K562 (cell line): Measurements from ENCODE around the gene SLC38A11. TPM values are rescaled to one million over a fixed set of nuclear protein-coding genes. Genes with fewer than 3 reads are reported as not detected.

Source experiments
- ATAC-seq: fragments of 200-7000 bp; cut with Tn5 transposase; 3 replicates; pipeline ENCODE4 v1.9.1; 2020; ENCODE audit warnings: moderate library complexity
- BruUV-seq: library from RNA; stranded (reverse); fragments of 400-500 nt; replicated peaks from 2 replicates; lab custom pipeline; 2021; lab: Mats Ljungman, UMichigan
- CTCF ChIA-PET: fragments of 300-600 bp; formaldehyde crosslinking; extraction: SDS; loops from one replicate; lab custom pipeline; 2021; ENCODE audit warnings: low intra/inter-chr PET ratio; lab: Yijun Ruan, JAX
- POLR2A ChIA-PET: fragments of 300-600, 350-650 bp; sonication (Branson Sonifier 250); formaldehyde crosslinking; extraction: SDS; loops from one replicate; lab custom pipeline; 2021; ENCODE audit warnings: antibody characterized with exemption, inconsistent platforms; lab: Yijun Ruan, JAX
- DNase-seq, 4 experiments: peaks; one replicate each; pipeline versions ENCODE4 v3.0.0 to v3.0.0-alpha.2; 2011 to 2018; ENCODE audit warnings: low spot score in 3 of 4, mixed read lengths in 3 of 4; ENCODE audit errors: extremely low read depth in 1 of 4
- FAIRE-seq: peaks from 2 replicates; lab custom pipeline; 2011; peaks lifted over from hg19 to GRCh38; lab: Jason Lieb, UNC
- H2AFZ ChIP-seq: 2 replicates; pipeline ENCODE4 v1.6.0; 2011; ENCODE audit warnings: low read depth, low read length, control low read depth, inconsistent platforms
- H3K27ac ChIP-seq: fragments of 200-600 bp; 3 replicates; pipeline ENCODE4 v1.8.0; 2011; ENCODE audit warnings: low read depth, mild to moderate bottlenecking, control low read depth, inconsistent platforms, low read length, moderate library complexity, mixed read lengths; ENCODE audit errors: extremely low read depth
- H3K27me3 ChIP-seq, 2 experiments: fragments of 300-600 bp in 1 of 2; 2 replicates in 1 of 2; 3 replicates in 1 of 2; pipeline versions ENCODE4 v1.6.0 to v1.8.0; 2011; ENCODE audit warnings: inconsistent platforms in 2 of 2, low read length in 2 of 2, mild to moderate bottlenecking in 1 of 2, mixed read lengths in 1 of 2, moderate library complexity in 1 of 2; ENCODE audit not compliant: control insufficient read depth in 2 of 2, insufficient read depth in 2 of 2
- H3K36me3 ChIP-seq: fragments of 300-600 bp; 3 replicates; pipeline ENCODE4 v1.8.0; 2011; ENCODE audit warnings: mild to moderate bottlenecking, low read length, inconsistent platforms; ENCODE audit not compliant: control insufficient read depth, insufficient read depth
- H3K4me1 ChIP-seq, 2 experiments: fragments of 200-600 bp in 1 of 2; replicated peaks in 1 of 2; 2 replicates in 1 of 2; 3 replicates in 1 of 2; pipeline versions ENCODE4 v1.5.1 to v1.8.0; 2011; ENCODE audit warnings: inconsistent platforms in 2 of 2, low read length in 2 of 2, mild to moderate bottlenecking in 1 of 2, mixed read lengths in 1 of 2, moderate library complexity in 1 of 2; ENCODE audit not compliant: control insufficient read depth in 2 of 2, insufficient read depth in 2 of 2
- H3K4me2 ChIP-seq: 2 replicates; pipeline ENCODE4 v1.6.1; 2011; ENCODE audit warnings: low read length, control low read depth, inconsistent platforms, mixed read lengths; ENCODE audit not compliant: insufficient read depth
- H3K4me3 ChIP-seq: fragments of 200-600 bp; sonication (generic), shearing (Covaris generic); 2 replicates; pipeline ENCODE4 v1.5.1; 2016; ENCODE audit warnings: control low read depth, inconsistent platforms
- H3K79me2 ChIP-seq: fragments of 200-600 bp; 3 replicates; pipeline ENCODE4 v1.8.0; 2011; ENCODE audit warnings: low read length, inconsistent platforms; ENCODE audit not compliant: control insufficient read depth, insufficient read depth
- H3K9ac ChIP-seq, 2 experiments: 2 replicates each; pipeline versions ENCODE4 v1.6.0 to v1.6.1; 2011; ENCODE audit warnings: low read depth in 2 of 2, low read length in 2 of 2, control low read depth in 1 of 2, inconsistent platforms in 1 of 2, mild to moderate bottlenecking in 1 of 2, mixed read lengths in 1 of 2; ENCODE audit not compliant: insufficient read depth in 1 of 2
- H3K9me1 ChIP-seq: one replicate; pipeline ENCODE4 v1.6.0; 2011; ENCODE audit warnings: inconsistent platforms, mild to moderate bottlenecking, low read length, moderate library complexity; ENCODE audit not compliant: control insufficient read depth, insufficient read depth
- H3K9me3 ChIP-seq: replicated peaks from 2 replicates; pipeline ENCODE4 v1.5.1; 2011; ENCODE audit warnings: low read depth, low read length, inconsistent platforms; ENCODE audit not compliant: control insufficient read depth, insufficient read depth
- H4K20me1 ChIP-seq: replicated peaks from 2 replicates; pipeline ENCODE4 v1.6.1; 2011; ENCODE audit warnings: low read length, inconsistent platforms, mixed read lengths; ENCODE audit not compliant: control insufficient read depth, insufficient read depth
- ADNP ChIP-seq: fragments of 200-800 bp; sonication (Bioruptor generic); IDR thresholded peaks from 2 replicates; pipeline ENCODE4 v1.6.1; 2016; ENCODE audit warnings: missing genetic modification characterization, missing compliant biosample characterization
- DDX20 ChIP-seq: fragments of 450-650 bp; IDR thresholded peaks from 2 replicates; pipeline ENCODE4 v1.6.1; 2016; ENCODE audit warnings: missing genetic modification characterization, low read depth, mild to moderate bottlenecking, missing compliant biosample characterization, moderate library complexity
- ESRRB ChIP-seq: fragments of 250-450 bp; sonication (Bioruptor Pico); IDR thresholded peaks from 2 replicates; pipeline ENCODE4 v1.5.0; 2020; ENCODE audit warnings: mild to moderate bottlenecking, moderate library complexity, borderline replicate concordance
- KAT2B ChIP-seq: IDR thresholded peaks from one replicate; pipeline ENCODE4 v1.6.1; 2012; ENCODE audit warnings: low read depth, mild to moderate bottlenecking, control low read depth, inconsistent platforms, low read length, moderate library complexity
- LEF1 ChIP-seq: fragments of 450-650 bp; IDR thresholded peaks from 2 replicates; pipeline ENCODE4 v1.6.1; 2016; ENCODE audit warnings: mild to moderate bottlenecking
- RBM25 ChIP-seq: fragments of 200-400 bp; formaldehyde crosslinking; IDR thresholded peaks from 2 replicates; pipeline ENCODE4 v1.6.1; 2018; ENCODE audit warnings: low read length, low read depth, moderate library complexity; ENCODE audit not compliant: severe bottlenecking
- ZNF3 ChIP-seq: fragments of 250-450 bp; sonication (Bioruptor Pico); IDR thresholded peaks from 2 replicates; pipeline ENCODE4 v1.5.0; 2021; ENCODE audit warnings: mild to moderate bottlenecking, moderate library complexity
- WGBS: fragments of 100-300 bp; shearing (Covaris generic); methylation state at CpG from one replicate; pipeline ENCODE4 v1.1.6; 2016; ENCODE audit warnings: low coverage, mixed read lengths; ENCODE audit not compliant: insufficient coverage; ENCODE audit errors: missing lambda C conversion rate; 5-methylcytosine and 5-hydroxymethylcytosine counted together
- in situ Hi-C: fragments of 300-500 bp; cut with MboI; formaldehyde crosslinking; loops from 4 replicates; pipeline ENCODE4 v1.15.0; 2018; ENCODE audit warnings: inconsistent platforms, mixed read lengths
- intact Hi-C: fragments of 100-400 bp; cut with micrococcal nuclease; formaldehyde crosslinking; loops from 2 replicates; pipeline ENCODE4 v1.14.2; 2022
- polyA plus RNA-seq, 8 experiments: library from polyadenylated mRNA; depleted of rRNA in 4 of 8; stranded (reverse) in 5 of 8; unstranded in 3 of 8; fragments of >200 nt; fragmentation: Nextera tagmentation in 2 of 8; fragmentation: Illumina TruSeq in 1 of 8; extraction: Ambion mirVana in 2 of 8; extraction: Trizol in 1 of 8; gene quantifications; 2 replicates each; pipeline versions ENCODE4 v1.2.1 to v1.2.3, GENCODE V29; 2011 to 2014; ENCODE audit warnings: inconsistent platforms in 1 of 8, missing spikeins in 1 of 8
- total RNA-seq, 7 experiments: library from RNA; depleted of rRNA in 6 of 7; stranded (reverse); fragments of >200 nt in 6 of 7; fragmentation: Illumina TruSeq in 2 of 7; extraction: Trizol in 2 of 7; gene quantifications; 2 replicates each; pipeline versions ENCODE4 v1.2.1 to v1.2.3, GENCODE V29; 2011 to 2021; ENCODE audit warnings: low replicate concordance in 1 of 7
- TF ChIP-seq, protein P1 (sequence below): sonication (generic); formaldehyde crosslinking; IDR thresholded peaks from 2 replicates; pipeline ENCODE4 v1.8.1; 2022; ENCODE audit warnings: missing genetic modification reagents
- TF ChIP-seq, protein P2 (sequence below): sonication (generic); formaldehyde crosslinking; IDR thresholded peaks from 2 replicates; pipeline ENCODE4 v1.8.0; 2022; ENCODE audit warnings: mild to moderate bottlenecking, missing genetic modification reagents
- TF ChIP-seq, protein P3 (sequence below): fragments of 150-350 bp; IDR thresholded peaks from 2 replicates; pipeline ENCODE4 v1.6.1; 2014; ENCODE audit warnings: low read depth, mild to moderate bottlenecking, low read length, borderline replicate concordance
- TF ChIP-seq, protein P4 (sequence below): fragments of 450-650 bp; IDR thresholded peaks from 2 replicates; pipeline ENCODE4 v1.6.1; 2016; ENCODE audit warnings: low read depth, mild to moderate bottlenecking, moderate library complexity

Gene SLC38A11
- total and polyA plus RNA-seq, 9 of the 15 experiments (the other 6 are each of a cell fraction or from before 2014, with no cell fraction given): not detected

GRCh38 chr2:164913011-164913410, 42.3 kb downstream of the SLC38A11 start:
- no TSS peak for BruUV-seq
- TF ChIP-seq, protein P1, sequence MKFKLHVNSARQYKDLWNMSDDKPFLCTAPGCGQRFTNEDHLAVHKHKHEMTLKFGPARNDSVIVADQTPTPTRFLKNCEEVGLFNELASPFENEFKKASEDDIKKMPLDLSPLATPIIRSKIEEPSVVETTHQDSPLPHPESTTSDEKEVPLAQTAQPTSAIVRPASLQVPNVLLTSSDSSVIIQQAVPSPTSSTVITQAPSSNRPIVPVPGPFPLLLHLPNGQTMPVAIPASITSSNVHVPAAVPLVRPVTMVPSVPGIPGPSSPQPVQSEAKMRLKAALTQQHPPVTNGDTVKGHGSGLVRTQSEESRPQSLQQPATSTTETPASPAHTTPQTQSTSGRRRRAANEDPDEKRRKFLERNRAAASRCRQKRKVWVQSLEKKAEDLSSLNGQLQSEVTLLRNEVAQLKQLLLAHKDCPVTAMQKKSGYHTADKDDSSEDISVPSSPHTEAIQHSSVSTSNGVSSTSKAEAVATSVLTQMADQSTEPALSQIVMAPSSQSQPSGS: no peak
- no peak for TF ChIP-seq ZNF3
- TF ChIP-seq, protein P2, sequence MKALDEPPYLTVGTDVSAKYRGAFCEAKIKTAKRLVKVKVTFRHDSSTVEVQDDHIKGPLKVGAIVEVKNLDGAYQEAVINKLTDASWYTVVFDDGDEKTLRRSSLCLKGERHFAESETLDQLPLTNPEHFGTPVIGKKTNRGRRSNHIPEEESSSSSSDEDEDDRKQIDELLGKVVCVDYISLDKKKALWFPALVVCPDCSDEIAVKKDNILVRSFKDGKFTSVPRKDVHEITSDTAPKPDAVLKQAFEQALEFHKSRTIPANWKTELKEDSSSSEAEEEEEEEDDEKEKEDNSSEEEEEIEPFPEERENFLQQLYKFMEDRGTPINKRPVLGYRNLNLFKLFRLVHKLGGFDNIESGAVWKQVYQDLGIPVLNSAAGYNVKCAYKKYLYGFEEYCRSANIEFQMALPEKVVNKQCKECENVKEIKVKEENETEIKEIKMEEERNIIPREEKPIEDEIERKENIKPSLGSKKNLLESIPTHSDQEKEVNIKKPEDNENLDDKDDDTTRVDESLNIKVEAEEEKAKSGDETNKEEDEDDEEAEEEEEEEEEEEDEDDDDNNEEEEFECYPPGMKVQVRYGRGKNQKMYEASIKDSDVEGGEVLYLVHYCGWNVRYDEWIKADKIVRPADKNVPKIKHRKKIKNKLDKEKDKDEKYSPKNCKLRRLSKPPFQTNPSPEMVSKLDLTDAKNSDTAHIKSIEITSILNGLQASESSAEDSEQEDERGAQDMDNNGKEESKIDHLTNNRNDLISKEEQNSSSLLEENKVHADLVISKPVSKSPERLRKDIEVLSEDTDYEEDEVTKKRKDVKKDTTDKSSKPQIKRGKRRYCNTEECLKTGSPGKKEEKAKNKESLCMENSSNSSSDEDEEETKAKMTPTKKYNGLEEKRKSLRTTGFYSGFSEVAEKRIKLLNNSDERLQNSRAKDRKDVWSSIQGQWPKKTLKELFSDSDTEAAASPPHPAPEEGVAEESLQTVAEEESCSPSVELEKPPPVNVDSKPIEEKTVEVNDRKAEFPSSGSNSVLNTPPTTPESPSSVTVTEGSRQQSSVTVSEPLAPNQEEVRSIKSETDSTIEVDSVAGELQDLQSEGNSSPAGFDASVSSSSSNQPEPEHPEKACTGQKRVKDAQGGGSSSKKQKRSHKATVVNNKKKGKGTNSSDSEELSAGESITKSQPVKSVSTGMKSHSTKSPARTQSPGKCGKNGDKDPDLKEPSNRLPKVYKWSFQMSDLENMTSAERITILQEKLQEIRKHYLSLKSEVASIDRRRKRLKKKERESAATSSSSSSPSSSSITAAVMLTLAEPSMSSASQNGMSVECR (CRISPR knock-in tag): no peak
- no peak for TF ChIP-seq ESRRB (CRISPR knock-in tag)
- TF ChIP-seq, protein P3, sequence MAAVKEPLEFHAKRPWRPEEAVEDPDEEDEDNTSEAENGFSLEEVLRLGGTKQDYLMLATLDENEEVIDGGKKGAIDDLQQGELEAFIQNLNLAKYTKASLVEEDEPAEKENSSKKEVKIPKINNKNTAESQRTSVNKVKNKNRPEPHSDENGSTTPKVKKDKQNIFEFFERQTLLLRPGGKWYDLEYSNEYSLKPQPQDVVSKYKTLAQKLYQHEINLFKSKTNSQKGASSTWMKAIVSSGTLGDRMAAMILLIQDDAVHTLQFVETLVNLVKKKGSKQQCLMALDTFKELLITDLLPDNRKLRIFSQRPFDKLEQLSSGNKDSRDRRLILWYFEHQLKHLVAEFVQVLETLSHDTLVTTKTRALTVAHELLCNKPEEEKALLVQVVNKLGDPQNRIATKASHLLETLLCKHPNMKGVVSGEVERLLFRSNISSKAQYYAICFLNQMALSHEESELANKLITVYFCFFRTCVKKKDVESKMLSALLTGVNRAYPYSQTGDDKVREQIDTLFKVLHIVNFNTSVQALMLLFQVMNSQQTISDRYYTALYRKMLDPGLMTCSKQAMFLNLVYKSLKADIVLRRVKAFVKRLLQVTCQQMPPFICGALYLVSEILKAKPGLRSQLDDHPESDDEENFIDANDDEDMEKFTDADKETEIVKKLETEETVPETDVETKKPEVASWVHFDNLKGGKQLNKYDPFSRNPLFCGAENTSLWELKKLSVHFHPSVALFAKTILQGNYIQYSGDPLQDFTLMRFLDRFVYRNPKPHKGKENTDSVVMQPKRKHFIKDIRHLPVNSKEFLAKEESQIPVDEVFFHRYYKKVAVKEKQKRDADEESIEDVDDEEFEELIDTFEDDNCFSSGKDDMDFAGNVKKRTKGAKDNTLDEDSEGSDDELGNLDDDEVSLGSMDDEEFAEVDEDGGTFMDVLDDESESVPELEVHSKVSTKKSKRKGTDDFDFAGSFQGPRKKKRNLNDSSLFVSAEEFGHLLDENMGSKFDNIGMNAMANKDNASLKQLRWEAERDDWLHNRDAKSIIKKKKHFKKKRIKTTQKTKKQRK: no peak
- TF ChIP-seq RBM25: no peak
- no peak for TF ChIP-seq ADNP
- TF ChIP-seq, protein P4, sequence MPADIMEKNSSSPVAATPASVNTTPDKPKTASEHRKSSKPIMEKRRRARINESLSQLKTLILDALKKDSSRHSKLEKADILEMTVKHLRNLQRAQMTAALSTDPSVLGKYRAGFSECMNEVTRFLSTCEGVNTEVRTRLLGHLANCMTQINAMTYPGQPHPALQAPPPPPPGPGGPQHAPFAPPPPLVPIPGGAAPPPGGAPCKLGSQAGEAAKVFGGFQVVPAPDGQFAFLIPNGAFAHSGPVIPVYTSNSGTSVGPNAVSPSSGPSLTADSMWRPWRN: no peak
- TF ChIP-seq KAT2B: no peak
- no peak for TF ChIP-seq DDX20 (tag)
- TF ChIP-seq LEF1: no peak

More at GRCh38 chr2:164913011-164913410, 42.3 kb downstream of the SLC38A11 start:
- Histone ChIP-seq H3K4me2 (no peak overlapping the region), H4K20me1 (no peaks in the 10 kb centered on the region), H2AFZ (no peak overlapping the region), H3K9ac (no peak overlapping the region), H3K9me3 (no peaks in the 10 kb centered on the region), H3K36me3 (no peaks in the 10 kb centered on the region), H3K27ac (no peak overlapping the region), H3K27me3 (no peaks in the 10 kb centered on the region), H3K4me3 (no peak overlapping the region), H3K79me2 (no peaks in the 10 kb centered on the region), H3K4me1 (no peaks in the 10 kb centered on the region), H3K9me1 (no peaks in the 10 kb centered on the region)
- intact Hi-C loops (no loop called here), in situ Hi-C loops (no loop called here)
- FAIRE-seq (no peak), DNase-seq (no peak), ATAC-seq (no peak)
- WGBS: 0% methylated on average over 4 of the region's 4 CpGs
- CTCF ChIA-PET: interaction anchor here (0.6 kb wide), 1 partner anchor 173 kb away, joined by 3 read pairs; no protein-coding TSS in a partner anchor
- POLR2A ChIA-PET: no interaction called here
